SK-N-SH (cell line): ENCODE results near the gene ARHGAP44.

Source experiments
- ELF1 ChIP-seq: IDR thresholded peaks from 2 replicates; pipeline ENCODE4 v1.4.0; 2012
- JUND ChIP-seq: IDR thresholded peaks from 2 replicates; pipeline ENCODE4 v1.4.0; 2012
- TCF12 ChIP-seq: IDR thresholded peaks from 2 replicates; pipeline ENCODE4 v1.4.0; 2012
- YY1 ChIP-seq: IDR thresholded peaks from 2 replicates; pipeline ENCODE4 v1.4.0; 2012; ENCODE audit warnings: low read depth, mild to moderate bottlenecking
- TF ChIP-seq, protein P1 (sequence below): fragments of 200-600 bp; sonication (generic); IDR thresholded peaks from 2 replicates; pipeline ENCODE4 v1.6.1; 2017; ENCODE audit warnings: antibody characterized with exemption, mild to moderate bottlenecking, moderate library complexity
- TF ChIP-seq, protein P2 (sequence below): IDR thresholded peaks from 2 replicates; pipeline ENCODE4 v1.4.0; 2012; ENCODE audit warnings: low read depth

DNA sequence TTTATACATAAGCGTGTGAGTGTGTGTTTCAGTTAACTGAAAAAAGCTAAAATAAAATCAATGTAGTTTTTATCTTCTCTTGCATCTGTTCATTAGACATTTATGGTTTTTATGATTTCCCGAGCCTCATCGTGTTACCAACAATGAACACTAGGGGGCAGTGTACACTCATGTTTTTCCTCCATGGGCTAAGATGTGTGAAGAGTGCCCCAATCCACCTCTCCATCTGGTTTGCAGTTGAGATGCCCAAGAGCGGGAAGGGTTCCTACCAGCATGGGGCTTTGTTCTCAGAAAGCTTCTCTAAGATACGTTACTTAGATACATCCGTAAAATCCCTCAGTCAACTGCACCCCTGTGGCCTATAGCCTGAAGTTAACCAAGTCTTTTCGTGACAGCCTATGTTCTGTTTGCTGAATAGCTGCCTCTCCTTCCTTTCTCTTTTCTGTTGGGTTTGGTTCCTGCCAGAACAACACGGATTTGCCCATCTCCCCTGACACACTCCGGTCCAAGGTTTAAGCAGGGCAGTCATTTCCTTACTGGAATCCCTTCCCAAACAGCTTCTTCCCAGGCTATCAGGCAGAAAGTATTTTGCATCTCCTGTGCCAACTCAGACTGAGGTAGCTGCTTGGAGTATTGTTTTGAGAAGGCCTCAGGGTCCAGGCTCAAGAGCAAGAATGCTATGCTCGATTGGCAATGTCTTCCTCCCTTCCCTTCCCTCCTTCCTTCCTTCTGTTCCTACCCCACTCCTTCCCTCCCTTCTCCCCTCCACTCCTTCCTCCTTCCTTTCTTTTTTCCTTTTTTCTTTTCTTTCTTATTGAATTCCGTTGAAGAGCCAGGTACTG lies 241.4 kb downstream of the ARHGAP44 start:
- TF ChIP-seq, protein P1, sequence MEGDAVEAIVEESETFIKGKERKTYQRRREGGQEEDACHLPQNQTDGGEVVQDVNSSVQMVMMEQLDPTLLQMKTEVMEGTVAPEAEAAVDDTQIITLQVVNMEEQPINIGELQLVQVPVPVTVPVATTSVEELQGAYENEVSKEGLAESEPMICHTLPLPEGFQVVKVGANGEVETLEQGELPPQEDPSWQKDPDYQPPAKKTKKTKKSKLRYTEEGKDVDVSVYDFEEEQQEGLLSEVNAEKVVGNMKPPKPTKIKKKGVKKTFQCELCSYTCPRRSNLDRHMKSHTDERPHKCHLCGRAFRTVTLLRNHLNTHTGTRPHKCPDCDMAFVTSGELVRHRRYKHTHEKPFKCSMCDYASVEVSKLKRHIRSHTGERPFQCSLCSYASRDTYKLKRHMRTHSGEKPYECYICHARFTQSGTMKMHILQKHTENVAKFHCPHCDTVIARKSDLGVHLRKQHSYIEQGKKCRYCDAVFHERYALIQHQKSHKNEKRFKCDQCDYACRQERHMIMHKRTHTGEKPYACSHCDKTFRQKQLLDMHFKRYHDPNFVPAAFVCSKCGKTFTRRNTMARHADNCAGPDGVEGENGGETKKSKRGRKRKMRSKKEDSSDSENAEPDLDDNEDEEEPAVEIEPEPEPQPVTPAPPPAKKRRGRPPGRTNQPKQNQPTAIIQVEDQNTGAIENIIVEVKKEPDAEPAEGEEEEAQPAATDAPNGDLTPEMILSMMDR, result peak; percentile 90
- TF ChIP-seq ELF1 (no peak), TCF12 (no peak), YY1 (no peak), JUND (no peak)
- TF ChIP-seq, protein P2, sequence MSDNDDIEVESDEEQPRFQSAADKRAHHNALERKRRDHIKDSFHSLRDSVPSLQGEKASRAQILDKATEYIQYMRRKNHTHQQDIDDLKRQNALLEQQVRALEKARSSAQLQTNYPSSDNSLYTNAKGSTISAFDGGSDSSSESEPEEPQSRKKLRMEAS, result no peak
